GM21526 (cell line): Measurements from ENCODE around the gene TSPAN9.

ENCODE experiments used
- ATAC-seq: cut with Tn5 transposase; IDR thresholded peaks from one replicate; pipeline ENCODE4 v1.9.1; 2021; ENCODE audit warnings: moderate library complexity; ENCODE audit not compliant: unreplicated experiment, low FRiP score

The TSPAN9 gene

GRCh38 chr12:3076730-3077571 lies at the start of gene TSPAN9:
Gene TSPAN9 (plus strand): TSS chr12:3077379. CDS start chr12:3201194, 123,815 bp downstream.
- peak; percentile 62 for ATAC-seq

- ATAC-seq: no peak
Measured at GRCh38 chr12:3028108-3028507, 49.1 kb upstream of the TSPAN9 start.

- no peak for ATAC-seq
Measured at GRCh38 chr12:3030821-3031429, 46.3 kb upstream of the TSPAN9 start.

GRCh38 chr12:3032161-3032560 lies 45.0 kb upstream of the TSPAN9 start:
- ATAC-seq: no peak

GRCh38 chr12:3032770-3033538 lies 44.2 kb upstream of the TSPAN9 start:
- no peak for ATAC-seq

GRCh38 chr12:3033539-3033867 lies 43.7 kb upstream of the TSPAN9 start:
- no peak for ATAC-seq

GRCh38 chr12:3034067-3034750 lies 43.0 kb upstream of the TSPAN9 start:
- ATAC-seq: no peak

- ATAC-seq: no peak
Measured at GRCh38 chr12:3035171-3035570, 42.0 kb upstream of the TSPAN9 start.

GRCh38 chr12:3035815-3036702 lies 41.1 kb upstream of the TSPAN9 start:
- ATAC-seq: no peak

- ATAC-seq: no peak
Measured at GRCh38 chr12:3036901-3037600, 40.1 kb upstream of the TSPAN9 start.

GRCh38 chr12:3038166-3038565 lies 39.0 kb upstream of the TSPAN9 start:
- no peak for ATAC-seq

- ATAC-seq: no peak
Measured at GRCh38 chr12:3038926-3039510, 38.2 kb upstream of the TSPAN9 start.

- ATAC-seq: no peak
Measured at GRCh38 chr12:3040026-3040656, 37.0 kb upstream of the TSPAN9 start.

GRCh38 chr12:3040663-3041544 lies 36.3 kb upstream of the TSPAN9 start:
- ATAC-seq: no peak

- no peak for ATAC-seq
Measured at GRCh38 chr12:3041558-3042164, 35.5 kb upstream of the TSPAN9 start.

- no peak for ATAC-seq
Measured at GRCh38 chr12:3042394-3042793, 34.8 kb upstream of the TSPAN9 start.

- ATAC-seq: no peak
Measured at GRCh38 chr12:3042826-3043225, 34.4 kb upstream of the TSPAN9 start.
